ENCODE results near the gene CHL1. TPM values are rescaled to one million over a fixed set of nuclear protein-coding genes. Genes with fewer than 3 reads are reported as not detected.

Gene CHL1
- total and polyA plus RNA-seq, 2 of the 8 experiments (the other 6 are each of a cell fraction or from before 2014, with no cell fraction given): 0.05 to 0.99 TPM

DNA sequence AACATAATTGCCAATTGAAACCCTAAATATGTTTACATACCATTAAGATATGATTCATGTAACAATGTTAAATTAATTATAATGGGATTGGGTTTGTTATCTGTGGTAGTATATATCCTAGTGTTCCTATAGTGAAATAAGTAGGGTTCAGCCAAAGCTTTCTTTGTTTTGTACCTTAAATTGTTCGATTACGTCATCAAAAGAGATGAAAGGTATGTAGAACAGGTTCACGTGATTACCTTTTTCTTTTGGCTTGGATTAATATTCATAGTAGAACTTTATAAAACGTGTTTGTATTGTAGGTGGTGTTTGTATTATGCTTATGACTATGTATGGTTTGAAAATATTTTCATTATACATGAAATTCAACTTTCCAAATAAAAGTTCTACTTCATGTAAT lies 212.4 kb downstream of the CHL1 start:
- Histone ChIP-seq H3K4ac (replicated peaks; ENCODE audit: insufficient read length, low read depth, low read length) (no peak overlapping the region), H3K27ac (ENCODE audit: low read depth, low read length) (no peak overlapping the region), H2BK20ac (ENCODE audit: low read length) (no peak overlapping the region), H3K4me1 (replicated peaks in 1 of 4; ENCODE audit: control insufficient read depth in 3 of 4, insufficient read depth in 4 of 4, low read length in 3 of 4) (no peaks in the 10 kb centered on the region), H3K27me3 (replicated peaks in 1 of 4; ENCODE audit: control insufficient read depth in 3 of 4, extremely low read depth in 1 of 4, insufficient read depth in 3 of 4, low read length in 3 of 4) (no peaks in the 10 kb centered on the region), H3K23me2 (ENCODE audit: low read depth, low read length) (no peaks in the 10 kb centered on the region), H2AFZ (ENCODE audit: low read length) (no peak overlapping the region), H3K9ac (replicated peaks in 1 of 4; ENCODE audit: extremely low read depth in 1 of 4, low read depth in 3 of 4, low read length in 3 of 4) (no peak overlapping the region), H3K23ac (ENCODE audit: insufficient read length) (no peak overlapping the region), H4K20me1 (replicated peaks in 1 of 2; ENCODE audit: control insufficient read depth in 1 of 2, insufficient read depth in 2 of 2, low read length in 2 of 2) (no peaks in the 10 kb centered on the region), H4K91ac (replicated peaks; ENCODE audit: insufficient read length, low read length) (no peak overlapping the region), H2BK120ac (replicated peaks; ENCODE audit: low read depth, low read length) (no peak overlapping the region), H3K18ac (ENCODE audit: extremely low read depth, low read length) (no peak overlapping the region), H4K8ac (ENCODE audit: extremely low read depth, insufficient read depth, low read length) (no peak overlapping the region), H3K79me2 (ENCODE audit: control insufficient read depth in 1 of 2, insufficient read depth in 2 of 2, low read length in 2 of 2) (no peaks in the 10 kb centered on the region), H3K9me3 (ENCODE audit: insufficient read depth in 2 of 2, low read depth in 1 of 2, low read length in 1 of 2) (no peaks in the 10 kb centered on the region), H4K5ac (ENCODE audit: insufficient read length, low read depth, low read length) (no peak overlapping the region), H2BK15ac (ENCODE audit: low read length) (no peak overlapping the region), H2AK5ac (ENCODE audit: low read depth, low read length) (no peak overlapping the region), H2BK5ac (ENCODE audit: low read depth, low read length) (no peak overlapping the region), H2BK12ac (ENCODE audit: low read depth, low read length) (no peak overlapping the region), H3K79me1 (ENCODE audit: low read depth, low read length) (no peaks in the 10 kb centered on the region), H3K36me3 (ENCODE audit: control insufficient read depth in 2 of 4, insufficient read depth in 4 of 4, low read length in 3 of 4) (no peaks in the 10 kb centered on the region), H3K4me3 (ENCODE audit: extremely low read depth in 1 of 4, insufficient read depth in 2 of 4, low read depth in 3 of 4, low read length in 4 of 4) (no peak overlapping the region), H3K56ac (replicated peaks; ENCODE audit: insufficient read length, low read depth, low read length) (no peak overlapping the region), H3K14ac (ENCODE audit: insufficient read length) (no peak overlapping the region), H3K4me2 (ENCODE audit: insufficient read depth in 1 of 2, low read depth in 2 of 2, low read length in 2 of 2) (no peak overlapping the region)
- no peak for FAIRE-seq
- no peak for TF ChIP-seq FOSL1 (IDR thresholded peaks at IDR 0.05; ENCODE audit: insufficient read depth, low read depth, low read length)
- TF ChIP-seq EZH2 (IDR thresholded peaks at IDR 0.05; ENCODE audit: low read depth, low read length, severe bottlenecking): no peak
- TF ChIP-seq SP1 (IDR thresholded peaks at IDR 0.05; ENCODE audit: low read depth, low read length): no peak
- no peak for TF ChIP-seq SIN3A (conservative IDR thresholded peaks at IDR 0.05 in 1 of 2, IDR thresholded peaks at IDR 0.05 in 1 of 2; ENCODE audit: low read depth in 1 of 2, low read length in 2 of 2)
- DNase-seq (ENCODE audit: low read depth in 1 of 2, low spot score in 2 of 2): no peak
- ChIA-PET CTCF (ENCODE audit: partially characterized antibody) (interaction anchor here (0.7 kb wide), 1 partner anchor 785 kb away, joined by 3 read pairs; no protein-coding TSS in a partner anchor), POLR2A (ENCODE audit: partially characterized antibody) (no interaction called here)
- 78% methylated on average over 4 of the region's 4 CpGs; no CpG with 5 or more reads in 1 of the 2 experiments for WGBS, 2 experiments (ENCODE audit: extremely low coverage in 1 of 2, insufficient coverage in 1 of 2, insufficient read length in 1 of 2, insufficient replicate concordance in 2 of 2, low coverage in 1 of 2, low lambda C conversion rate in 2 of 2, missing lambda C conversion rate in 1 of 2)
